WERI-Rb-1 (cell line): Measurements from ENCODE around the gene TMC7.

Experiments
- DNase-seq: peaks from one replicate; pipeline ENCODE4 v3.0.0-alpha.2; 2020
- H3K27ac ChIP-seq: fragments of 250-450 bp; sonication (Bioruptor Pico); 2 replicates; pipeline ENCODE4 v1.5.1; 2020; ENCODE audit warnings: mild to moderate bottlenecking, moderate library complexity
- H3K27me3 ChIP-seq: fragments of 250-450 bp; sonication (Bioruptor Pico); 2 replicates; pipeline ENCODE4 v1.5.1; 2021; ENCODE audit warnings: mild to moderate bottlenecking, low read depth, moderate library complexity; ENCODE audit not compliant: insufficient read depth, severe bottlenecking
- H3K36me3 ChIP-seq: fragments of 250-450 bp; sonication (Bioruptor Pico); 2 replicates; pipeline ENCODE4 v1.5.1; 2020; ENCODE audit warnings: mild to moderate bottlenecking, moderate library complexity
- H3K4me3 ChIP-seq: 2 replicates; pipeline ENCODE4 v1.5.1; 2011; ENCODE audit warnings: low read depth, mild to moderate bottlenecking, control low read depth, low read length
- H3K9me3 ChIP-seq: fragments of 250-450 bp; sonication (Bioruptor Pico); 2 replicates; pipeline ENCODE4 v1.5.1; 2021; ENCODE audit warnings: mild to moderate bottlenecking, moderate library complexity; ENCODE audit not compliant: severe bottlenecking
- CTCF ChIP-seq: IDR thresholded peaks from 2 replicates; pipeline ENCODE4 v1.5.1; 2011; ENCODE audit warnings: low read depth, mild to moderate bottlenecking, control low read depth, inconsistent platforms, low read length

The TMC7 gene

GRCh38 chr16:19109288-19109664, 125.5 kb downstream of the TMC7 start:
- Histone ChIP-seq H3K4me3 (no peak overlapping the region), H3K27me3 (no peaks in the 10 kb centered on the region), H3K9me3 (no peaks in the 10 kb centered on the region), H3K27ac (no peak overlapping the region), H3K36me3 (no peaks in the 10 kb centered on the region)
- TF ChIP-seq CTCF, result no peak
- no peak for DNase-seq

GRCh38 chr16:19110537-19111360, 127.0 kb downstream of the TMC7 start:
- no peak overlapping the region for H3K27ac ChIP-seq

GRCh38 chr16:19112099-19112407, 128.3 kb downstream of the TMC7 start:
- no peak overlapping the region for H3K4me3 ChIP-seq
- H3K9me3 ChIP-seq, result no peaks in the 10 kb centered on the region
- H3K27me3 ChIP-seq, result no peaks in the 10 kb centered on the region
- TF ChIP-seq CTCF, result no peak
- H3K27ac ChIP-seq, result no peak overlapping the region
- H3K36me3 ChIP-seq, result no peaks in the 10 kb centered on the region
- DNase-seq, result no peak

More at GRCh38 chr16:19110537-19111360, 127.0 kb downstream of the TMC7 start:
- no peak for DNase-seq
- TF ChIP-seq CTCF, result no peak
- H3K9me3 ChIP-seq, result no peaks in the 10 kb centered on the region
- H3K4me3 ChIP-seq, result no peak overlapping the region
- no peaks in the 10 kb centered on the region for H3K27me3 ChIP-seq
- H3K36me3 ChIP-seq, result no peaks in the 10 kb centered on the region
